Liver (tissue), 9 donors: ENCODE data around the gene BUD13. TPM values are rescaled to one million over a fixed set of nuclear protein-coding genes. Genes with fewer than 3 reads are reported as not detected.

Source experiments
- DNase-seq: peaks from one replicate; pipeline ENCODE4 v3.0.0-alpha.2; 2017; ENCODE audit warnings: low spot score
- H3K27ac ChIP-seq, 2 donors: one replicate each; pipeline ENCODE4 v1.7.0; 2013; ENCODE audit warnings: inconsistent platforms in 2 of 2, low read length in 2 of 2, control low read depth in 1 of 2, low read depth in 1 of 2, mild to moderate bottlenecking in 1 of 2
- H3K27me3 ChIP-seq, 4 donors: one replicate each; pipeline versions ENCODE4 v1.6.1 to v1.7.0; 2013; ENCODE audit warnings: low read length in 3 of 4, inconsistent platforms in 1 of 4, mild to moderate bottlenecking in 1 of 4, moderate library complexity in 1 of 4; ENCODE audit not compliant: control insufficient read depth in 4 of 4, insufficient read depth in 4 of 4
- H3K36me3 ChIP-seq, 4 donors: one replicate each; pipeline versions ENCODE4 v1.6.1 to v1.7.0; 2013; ENCODE audit warnings: low read length in 3 of 4, mild to moderate bottlenecking in 3 of 4, low read depth in 1 of 4, moderate library complexity in 1 of 4; ENCODE audit not compliant: control insufficient read depth in 4 of 4, insufficient read depth in 3 of 4
- H3K4me1 ChIP-seq, 4 donors: one replicate each; pipeline versions ENCODE4 v1.6.1 to v1.7.0; 2013; ENCODE audit warnings: low read length in 3 of 4, mild to moderate bottlenecking in 3 of 4, moderate library complexity in 1 of 4; ENCODE audit not compliant: control insufficient read depth in 4 of 4, insufficient read depth in 4 of 4
- H3K4me3 ChIP-seq, 3 donors: one replicate each; pipeline versions ENCODE4 v1.6.1 to v1.7.0; 2013; ENCODE audit warnings: low read length in 3 of 3, control low read depth in 1 of 3, low read depth in 1 of 3, mild to moderate bottlenecking in 1 of 3
- H3K9ac ChIP-seq, 2 donors: one replicate each; pipeline ENCODE4 v1.7.0; 2013; ENCODE audit warnings: low read length in 2 of 2, mild to moderate bottlenecking in 2 of 2, moderate library complexity in 2 of 2, control low read depth in 1 of 2, low read depth in 1 of 2
- H3K9me3 ChIP-seq, 4 donors: one replicate each; pipeline versions ENCODE4 v1.6.1 to v1.7.0; 2013; ENCODE audit warnings: low read length in 3 of 4; ENCODE audit not compliant: control insufficient read depth in 4 of 4
- ATF3 ChIP-seq: IDR thresholded peaks from 2 replicates; pipeline ENCODE4 v1.6.1; 2016; ENCODE audit warnings: antibody characterized with exemption
- CTCF ChIP-seq: fragments of 150-350 bp; IDR thresholded peaks from 2 replicates; pipeline ENCODE4 v1.5.1; 2017; ENCODE audit warnings: improper control_type of control experiment, low read depth, low read length; ENCODE audit not compliant: missing input control
- EGR1 ChIP-seq, 2 donors: IDR thresholded peaks; 2 replicates each; pipeline ENCODE4 v1.6.1; 2016 to 2018; ENCODE audit warnings: antibody characterized with exemption in 2 of 2, low read depth in 2 of 2
- FOXA1 ChIP-seq: IDR thresholded peaks from 2 replicates; pipeline ENCODE4 v1.6.1; 2016; ENCODE audit warnings: antibody characterized with exemption
- FOXA2 ChIP-seq: IDR thresholded peaks from 2 replicates; pipeline ENCODE4 v1.6.1; 2016; ENCODE audit warnings: antibody characterized with exemption
- GABPA ChIP-seq, 2 donors: IDR thresholded peaks in 1 of 2; conservative IDR thresholded peaks in 1 of 2; 2 replicates each; pipeline ENCODE4 v1.6.1; 2016; ENCODE audit warnings: antibody characterized with exemption in 2 of 2, mild to moderate bottlenecking in 1 of 2, moderate library complexity in 1 of 2
- HNF4A ChIP-seq, 2 donors: conservative IDR thresholded peaks; 2 replicates each; pipeline ENCODE4 v1.6.1; 2016; ENCODE audit warnings: antibody characterized with exemption in 2 of 2, mild to moderate bottlenecking in 2 of 2
- HNF4G ChIP-seq: IDR thresholded peaks from 2 replicates; pipeline ENCODE4 v1.6.1; 2016; ENCODE audit warnings: antibody characterized with exemption
- JUND ChIP-seq, 2 donors: IDR thresholded peaks; 2 replicates each; pipeline ENCODE4 v1.6.1; 2016; ENCODE audit warnings: antibody characterized with exemption in 2 of 2
- MAX ChIP-seq: IDR thresholded peaks from 2 replicates; pipeline ENCODE4 v1.6.1; 2016; ENCODE audit warnings: antibody characterized with exemption
- NR2F2 ChIP-seq: IDR thresholded peaks from 2 replicates; pipeline ENCODE4 v1.6.1; 2016; ENCODE audit warnings: antibody characterized with exemption
- RAD21 ChIP-seq, 2 donors: IDR thresholded peaks; 2 replicates each; pipeline ENCODE4 v1.6.1; 2016; ENCODE audit warnings: antibody characterized with exemption in 2 of 2, mild to moderate bottlenecking in 2 of 2
- RXRA ChIP-seq, 2 donors: IDR thresholded peaks; 2 replicates each; pipeline ENCODE4 v1.6.1; 2017 to 2018; ENCODE audit warnings: antibody characterized with exemption in 2 of 2, mild to moderate bottlenecking in 1 of 2
- SP1 ChIP-seq: IDR thresholded peaks from 2 replicates; pipeline ENCODE4 v1.6.1; 2018; ENCODE audit warnings: antibody characterized with exemption, mild to moderate bottlenecking
- TAF1 ChIP-seq: conservative IDR thresholded peaks from 2 replicates; pipeline ENCODE4 v1.6.1; 2016; ENCODE audit warnings: antibody characterized with exemption, mild to moderate bottlenecking
- YY1 ChIP-seq: IDR thresholded peaks from 2 replicates; pipeline ENCODE4 v1.6.1; 2016; ENCODE audit warnings: antibody characterized with exemption, mild to moderate bottlenecking
- ZBTB33 ChIP-seq: IDR thresholded peaks from 2 replicates; pipeline ENCODE4 v1.6.1; 2016; ENCODE audit warnings: antibody characterized with exemption
- WGBS: extraction: QIAGEN DNeasy Blood & Tissue Kit; methylation state at CpG from one replicate; pipeline ENCODE4 v1.1.7; 2013; 5-methylcytosine and 5-hydroxymethylcytosine counted together
- polyA plus RNA-seq, 2 donors: library from polyadenylated mRNA; stranded (reverse) in 1 of 2; unstranded in 1 of 2; fragments of 200-250 nt in 1 of 2; fragments of >200 nt in 1 of 2; fragmentation: Nextera tagmentation in 1 of 2; extraction: Ambion mirVana in 1 of 2; gene quantifications; one replicate each; pipeline versions ENCODE4 v1.2.1 to v1.2.3, GENCODE V29; 2013 to 2015
- total RNA-seq, 2 donors: library from RNA; depleted of rRNA; stranded (reverse); fragments of >200 nt; gene quantifications; one replicate each; pipeline ENCODE4 v1.2.3, GENCODE V29; 2014
- TF ChIP-seq, protein P1 (sequence below): IDR thresholded peaks from 2 replicates; pipeline ENCODE4 v1.6.1; 2016; ENCODE audit warnings: antibody characterized with exemption, mild to moderate bottlenecking
- donor health status: healthy.
- donor health status: healthy.
- donor health status: healthy.
- donor health status: healthy.
- donor health status: healthy.

Gene BUD13
- total and polyA plus RNA-seq, 4 donors: 3.9 to 7.4 (median 5.1) TPM

DNA sequence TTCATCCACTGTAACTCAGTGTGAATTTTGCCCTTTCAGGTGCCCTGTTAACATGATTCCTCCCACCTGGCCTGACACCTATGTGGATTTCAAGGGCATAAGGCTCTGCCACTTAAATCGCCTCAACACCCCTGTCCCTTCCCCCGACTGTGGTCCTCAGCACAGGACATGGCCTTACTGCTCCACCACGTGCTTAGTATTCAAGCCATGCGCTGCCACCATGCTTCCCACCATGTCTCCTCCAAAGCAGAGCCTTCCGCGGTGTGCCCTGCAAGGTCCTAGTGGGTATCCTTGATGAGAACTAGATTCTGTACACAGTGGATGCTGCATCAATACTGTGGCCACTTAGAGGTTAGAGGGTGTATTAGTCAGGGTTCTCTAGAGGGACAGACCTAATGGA lies 51.9 kb downstream of the BUD13 start:
- no peak overlapping the region for H3K4me3 ChIP-seq
- no peak for DNase-seq
- H3K27me3 ChIP-seq: no peaks in the 10 kb centered on the region
- TF ChIP-seq HNF4A (conservative IDR thresholded peaks at IDR 0.05): no peak
- no peak for TF ChIP-seq HNF4G
- no peak for TF ChIP-seq ZBTB33
- no peak for TF ChIP-seq CTCF
- no peak for TF ChIP-seq GABPA (IDR thresholded peaks at IDR 0.05 in 1 of 2, conservative IDR thresholded peaks at IDR 0.05 in 1 of 2)
- TF ChIP-seq FOXA2: no peak
- TF ChIP-seq SP1: no peak
- no peak for TF ChIP-seq JUND (IDR thresholded peaks at IDR 0.05)
- no peak for TF ChIP-seq NR2F2
- TF ChIP-seq RAD21 (IDR thresholded peaks at IDR 0.05): no peak
- TF ChIP-seq RXRA (IDR thresholded peaks at IDR 0.05): no peak
- TF ChIP-seq TAF1: no peak
- no peak for TF ChIP-seq EGR1 (IDR thresholded peaks at IDR 0.05; ENCODE audit: low read depth in 2 of 2)
- TF ChIP-seq MAX: no peak
- no peak for TF ChIP-seq YY1
- no peak for TF ChIP-seq ATF3
- TF ChIP-seq FOXA1: no peak
- TF ChIP-seq, protein P1, sequence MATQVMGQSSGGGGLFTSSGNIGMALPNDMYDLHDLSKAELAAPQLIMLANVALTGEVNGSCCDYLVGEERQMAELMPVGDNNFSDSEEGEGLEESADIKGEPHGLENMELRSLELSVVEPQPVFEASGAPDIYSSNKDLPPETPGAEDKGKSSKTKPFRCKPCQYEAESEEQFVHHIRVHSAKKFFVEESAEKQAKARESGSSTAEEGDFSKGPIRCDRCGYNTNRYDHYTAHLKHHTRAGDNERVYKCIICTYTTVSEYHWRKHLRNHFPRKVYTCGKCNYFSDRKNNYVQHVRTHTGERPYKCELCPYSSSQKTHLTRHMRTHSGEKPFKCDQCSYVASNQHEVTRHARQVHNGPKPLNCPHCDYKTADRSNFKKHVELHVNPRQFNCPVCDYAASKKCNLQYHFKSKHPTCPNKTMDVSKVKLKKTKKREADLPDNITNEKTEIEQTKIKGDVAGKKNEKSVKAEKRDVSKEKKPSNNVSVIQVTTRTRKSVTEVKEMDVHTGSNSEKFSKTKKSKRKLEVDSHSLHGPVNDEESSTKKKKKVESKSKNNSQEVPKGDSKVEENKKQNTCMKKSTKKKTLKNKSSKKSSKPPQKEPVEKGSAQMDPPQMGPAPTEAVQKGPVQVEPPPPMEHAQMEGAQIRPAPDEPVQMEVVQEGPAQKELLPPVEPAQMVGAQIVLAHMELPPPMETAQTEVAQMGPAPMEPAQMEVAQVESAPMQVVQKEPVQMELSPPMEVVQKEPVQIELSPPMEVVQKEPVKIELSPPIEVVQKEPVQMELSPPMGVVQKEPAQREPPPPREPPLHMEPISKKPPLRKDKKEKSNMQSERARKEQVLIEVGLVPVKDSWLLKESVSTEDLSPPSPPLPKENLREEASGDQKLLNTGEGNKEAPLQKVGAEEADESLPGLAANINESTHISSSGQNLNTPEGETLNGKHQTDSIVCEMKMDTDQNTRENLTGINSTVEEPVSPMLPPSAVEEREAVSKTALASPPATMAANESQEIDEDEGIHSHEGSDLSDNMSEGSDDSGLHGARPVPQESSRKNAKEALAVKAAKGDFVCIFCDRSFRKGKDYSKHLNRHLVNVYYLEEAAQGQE: no peak
- 94% methylated on average over 6 of the region's 6 CpGs for WGBS
- peaks cover 1 to 7% (median 5%) of the 10 kb centered on the region in 4 donors for H3K4me1 ChIP-seq
- H3K9ac ChIP-seq: no peak overlapping the region
- no peaks in the 10 kb centered on the region for H3K9me3 ChIP-seq
- H3K27ac ChIP-seq: no peak overlapping the region
- H3K36me3 ChIP-seq: no peaks in the 10 kb centered on the region
